MM.1S (cell line): ENCODE measurements around the gene SIK2.

Experiments
- DNase-seq: peaks from one replicate; pipeline ENCODE4 v3.0.0-alpha.2; 2015
- H2AFZ ChIP-seq: fragments of 300-600 bp; sonication (generic); 2 replicates; pipeline ENCODE4 v1.6.0; 2016; ENCODE audit warnings: antibody characterized with exemption, low read length
- H3F3A ChIP-seq: fragments of 300-600 bp; sonication (generic); 2 replicates; pipeline ENCODE4 v1.6.1; 2016; ENCODE audit warnings: mild to moderate bottlenecking, antibody characterized with exemption, low read length, moderate library complexity, mixed read lengths; ENCODE audit not compliant: insufficient read depth
- H3K27ac ChIP-seq: fragments of 300-600 bp; sonication (generic); 2 replicates; pipeline ENCODE4 v1.5.1; 2016; ENCODE audit warnings: mild to moderate bottlenecking, low read length
- H3K27me3 ChIP-seq: fragments of 300-600 bp; sonication (generic); replicated peaks from 2 replicates; pipeline ENCODE4 v1.6.0; 2016; ENCODE audit warnings: low read length; ENCODE audit not compliant: insufficient read depth
- H3K36me3 ChIP-seq: fragments of 300-600 bp; sonication (generic); replicated peaks from 2 replicates; pipeline ENCODE4 v1.6.1; 2016; ENCODE audit warnings: mild to moderate bottlenecking, low read length, mixed read lengths; ENCODE audit not compliant: insufficient read depth
- H3K4me1 ChIP-seq: fragments of 300-600 bp; sonication (generic); 2 replicates; pipeline ENCODE4 v1.6.1; 2016; ENCODE audit warnings: low read length, mixed read lengths
- H3K4me2 ChIP-seq: fragments of 300-600 bp; sonication (generic); 2 replicates; pipeline ENCODE4 v1.6.0; 2016; ENCODE audit warnings: low read depth, low read length
- H3K4me3 ChIP-seq: fragments of 300-600 bp; sonication (generic); 2 replicates; pipeline ENCODE4 v1.5.1; 2016; ENCODE audit warnings: low read length, mixed read lengths
- H3K79me2 ChIP-seq: fragments of 300-600 bp; sonication (generic); 2 replicates; pipeline ENCODE4 v1.6.1; 2016; ENCODE audit warnings: mixed run types, low read length, mixed read lengths
- H3K9ac ChIP-seq: fragments of 300-600 bp; sonication (generic); 2 replicates; pipeline ENCODE4 v1.6.1; 2016; ENCODE audit warnings: low read length, mixed read lengths
- H3K9me2 ChIP-seq: fragments of 300-600 bp; sonication (generic); replicated peaks from 2 replicates; pipeline ENCODE4 v1.6.1; 2016; ENCODE audit warnings: mild to moderate bottlenecking, low read length, mixed read lengths; ENCODE audit not compliant: insufficient read depth
- H3K9me3 ChIP-seq: fragments of 300-600 bp; sonication (generic); replicated peaks from 2 replicates; pipeline ENCODE4 v1.6.1; 2016; ENCODE audit warnings: mild to moderate bottlenecking, low read length, mixed read lengths; ENCODE audit not compliant: insufficient read depth
- H4K20me1 ChIP-seq: fragments of 300-600 bp; sonication (generic); 2 replicates; pipeline ENCODE4 v1.6.1; 2016; ENCODE audit warnings: mild to moderate bottlenecking, low read length, moderate library complexity, mixed read lengths; ENCODE audit not compliant: insufficient read depth
- EZH2 ChIP-seq: fragments of 300-600 bp; sonication (generic); optimal IDR thresholded peaks from 2 replicates; pipeline ENCODE3; 2017; ENCODE audit warnings: low read depth, mild to moderate bottlenecking, antibody characterized with exemption, low read length, mixed read lengths
- EZH2phosphoT487 ChIP-seq: fragments of 300-600 bp; sonication (generic); IDR thresholded peaks from 2 replicates; pipeline ENCODE4 v1.6.1; 2018; ENCODE audit warnings: antibody characterized with exemption, low read length
- TF ChIP-seq, protein P1 (sequence below): fragments of 300-600 bp; sonication (generic); IDR thresholded peaks from 2 replicates; pipeline ENCODE4 v1.5.1; 2016; ENCODE audit warnings: antibody characterized with exemption, low read length, mixed read lengths

The SIK2 gene

DNA sequence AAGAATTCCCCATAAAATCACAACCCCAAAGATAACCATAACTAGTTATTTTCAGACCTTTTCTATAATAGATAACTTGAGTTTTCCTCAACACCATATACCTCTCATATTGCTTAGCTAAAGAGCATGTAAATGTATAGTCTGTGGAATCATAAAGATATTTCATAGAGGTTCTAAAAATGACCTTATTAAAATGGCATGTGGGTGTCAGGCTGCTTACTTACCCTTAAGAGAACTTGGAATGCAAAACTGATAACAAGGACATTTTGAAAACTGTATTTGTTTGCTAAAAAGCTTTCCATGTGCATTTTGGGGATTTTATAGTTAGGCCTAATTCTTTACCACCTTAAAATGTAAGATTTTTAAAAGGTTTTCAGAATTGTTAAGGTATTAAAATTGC lies 4.7 kb downstream of the SIK2 start:
- H3K4me2 ChIP-seq = no peak overlapping the region
- no peak for DNase-seq
- H4K20me1 ChIP-seq = no peaks in the 10 kb centered on the region; the same call in 1 of the 2 replicates
- H3K27ac ChIP-seq = no peak overlapping the region
- no peaks in the 10 kb centered on the region for H3K36me3 ChIP-seq
- no peaks in the 10 kb centered on the region for H3K9me3 ChIP-seq
- no peaks in the 10 kb centered on the region for H3K9me2 ChIP-seq
- TF ChIP-seq, protein P1, sequence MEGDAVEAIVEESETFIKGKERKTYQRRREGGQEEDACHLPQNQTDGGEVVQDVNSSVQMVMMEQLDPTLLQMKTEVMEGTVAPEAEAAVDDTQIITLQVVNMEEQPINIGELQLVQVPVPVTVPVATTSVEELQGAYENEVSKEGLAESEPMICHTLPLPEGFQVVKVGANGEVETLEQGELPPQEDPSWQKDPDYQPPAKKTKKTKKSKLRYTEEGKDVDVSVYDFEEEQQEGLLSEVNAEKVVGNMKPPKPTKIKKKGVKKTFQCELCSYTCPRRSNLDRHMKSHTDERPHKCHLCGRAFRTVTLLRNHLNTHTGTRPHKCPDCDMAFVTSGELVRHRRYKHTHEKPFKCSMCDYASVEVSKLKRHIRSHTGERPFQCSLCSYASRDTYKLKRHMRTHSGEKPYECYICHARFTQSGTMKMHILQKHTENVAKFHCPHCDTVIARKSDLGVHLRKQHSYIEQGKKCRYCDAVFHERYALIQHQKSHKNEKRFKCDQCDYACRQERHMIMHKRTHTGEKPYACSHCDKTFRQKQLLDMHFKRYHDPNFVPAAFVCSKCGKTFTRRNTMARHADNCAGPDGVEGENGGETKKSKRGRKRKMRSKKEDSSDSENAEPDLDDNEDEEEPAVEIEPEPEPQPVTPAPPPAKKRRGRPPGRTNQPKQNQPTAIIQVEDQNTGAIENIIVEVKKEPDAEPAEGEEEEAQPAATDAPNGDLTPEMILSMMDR = no peak
- TF ChIP-seq EZH2phosphoT487 (no peak), EZH2 (no peak)
- H3K9ac ChIP-seq = no peak overlapping the region
- H3K27me3 ChIP-seq = no peaks in the 10 kb centered on the region
- H3K4me1 ChIP-seq = peaks cover 9% of the 10 kb centered on the region
- no peak overlapping the region for H2AFZ ChIP-seq
- H3K4me3 ChIP-seq = no peak overlapping the region
- H3K79me2 ChIP-seq = peaks cover 39% of the 10 kb centered on the region
- H3F3A ChIP-seq = 0 out of 2 replicates have a peak, but pooled peaks cover 7% of the 10 kb centered on the region

DNA sequence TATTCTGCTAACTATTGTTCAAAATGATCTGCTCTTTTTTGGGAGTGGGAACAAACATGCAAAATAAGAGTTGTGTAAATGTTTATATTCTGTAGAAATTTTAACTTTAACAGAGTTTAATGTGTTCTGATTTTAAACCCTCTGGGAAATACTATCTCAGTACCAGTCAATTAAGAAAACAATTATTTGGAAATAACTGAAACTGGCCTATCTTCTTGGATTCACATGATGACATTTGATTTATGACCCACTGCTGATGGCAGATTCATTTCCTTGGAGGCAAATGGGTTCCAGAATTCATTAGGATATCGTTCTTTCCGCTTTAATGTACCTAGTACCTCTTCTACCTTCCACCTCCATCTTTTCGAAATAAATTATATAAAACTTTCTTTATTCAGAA lies 5.5 kb downstream of the SIK2 start:
- no peak for DNase-seq
- Histone ChIP-seq H4K20me1 (no peaks in the 10 kb centered on the region; the same call in 1 of the 2 replicates), H3K9me2 (no peaks in the 10 kb centered on the region), H2AFZ (no peak overlapping the region), H3K36me3 (no peaks in the 10 kb centered on the region), H3K4me2 (no peak overlapping the region), H3K4me1 (peaks cover 9% of the 10 kb centered on the region), H3K27ac (no peak overlapping the region), H3K79me2 (peaks cover 39% of the 10 kb centered on the region), H3K9me3 (no peaks in the 10 kb centered on the region), H3K9ac (no peak overlapping the region), H3K4me3 (no peak overlapping the region), H3F3A (0 out of 2 replicates have a peak, but pooled peaks cover 7% of the 10 kb centered on the region), H3K27me3 (no peaks in the 10 kb centered on the region)
- no peak for TF ChIP-seq EZH2

- Histone ChIP-seq H3K36me3 (no peaks in the 10 kb centered on the region), H3K79me2 (peaks cover 1% of the 10 kb centered on the region; the same call in 1 of the 2 replicates), H3K4me3 (no peak overlapping the region), H3K9ac (no peak overlapping the region), H4K20me1 (no peaks in the 10 kb centered on the region), H3K4me2 (no peak overlapping the region), H2AFZ (no peak overlapping the region), H3K9me2 (no peaks in the 10 kb centered on the region), H3F3A (no peaks in the 10 kb centered on the region), H3K4me1 (no peaks in the 10 kb centered on the region), H3K9me3 (no peaks in the 10 kb centered on the region), H3K27me3 (no peaks in the 10 kb centered on the region), H3K27ac (no peak overlapping the region)
- no peak for DNase-seq
- TF ChIP-seq EZH2 = no peak
- TF ChIP-seq, protein P1 = no peak
- TF ChIP-seq EZH2phosphoT487 = no peak
Measured at GRCh38 chr11:111612224-111612623, 10.0 kb downstream of the SIK2 start.

- Histone ChIP-seq H3K4me2 (no peak overlapping the region), H3K9me2 (no peaks in the 10 kb centered on the region), H3K27ac (no peak overlapping the region), H3K27me3 (no peaks in the 10 kb centered on the region), H3F3A (no peaks in the 10 kb centered on the region), H4K20me1 (no peaks in the 10 kb centered on the region), H2AFZ (no peak overlapping the region), H3K36me3 (no peaks in the 10 kb centered on the region; the same call in 1 of the 2 replicates), H3K4me3 (no peak overlapping the region), H3K4me1 (no peaks in the 10 kb centered on the region), H3K9me3 (no peaks in the 10 kb centered on the region), H3K79me2 (no peaks in the 10 kb centered on the region), H3K9ac (no peak overlapping the region)
- TF ChIP-seq EZH2phosphoT487 = no peak
- no peak for TF ChIP-seq EZH2
- TF ChIP-seq, protein P1 = no peak
- DNase-seq = no peak
Measured at GRCh38 chr11:111617286-111617685, 15.0 kb downstream of the SIK2 start.
